KMS-11 (cell line): ENCODE measurements around the gene CHD6.
A peak's percentile ranks its signal among the peaks of the same experiment; 100 is the strongest.

ENCODE experiments used
- H2AFZ ChIP-seq: fragments of 200-600 bp; sonication (generic); 2 replicates; pipeline ENCODE4 v1.6.1; 2016; ENCODE audit warnings: antibody characterized with exemption, mixed run types, low read depth
- H3K27ac ChIP-seq: fragments of 200-600 bp; sonication (generic); 2 replicates; pipeline ENCODE4 v1.6.1; 2016; ENCODE audit warnings: mild to moderate bottlenecking, mixed run types
- H3K27me3 ChIP-seq: fragments of 200-600 bp; sonication (generic); 2 replicates; pipeline ENCODE4 v1.6.1; 2017; ENCODE audit warnings: mild to moderate bottlenecking, low read depth, mixed run types, moderate library complexity; ENCODE audit not compliant: insufficient read depth
- H3K36me3 ChIP-seq: fragments of 200-600 bp; sonication (generic); 2 replicates; pipeline ENCODE4 v1.6.1; 2017; ENCODE audit warnings: mild to moderate bottlenecking, mixed run types; ENCODE audit not compliant: insufficient read depth
- H3K4me1 ChIP-seq: fragments of 200-600 bp; sonication (generic); 2 replicates; pipeline ENCODE4 v1.6.1; 2016; ENCODE audit warnings: mild to moderate bottlenecking, low read depth, mixed run types; ENCODE audit not compliant: poor library complexity, severe bottlenecking
- H3K4me2 ChIP-seq: fragments of 200-600 bp; sonication (generic); 2 replicates; pipeline ENCODE4 v1.7.0; 2016; ENCODE audit warnings: mild to moderate bottlenecking, mixed run types
- H3K4me3 ChIP-seq: fragments of 200-600 bp; sonication (generic); IDR thresholded peaks from 2 replicates; pipeline ENCODE4 v1.6.1; 2017; ENCODE audit warnings: low read depth, low read length, mixed read lengths; ENCODE audit not compliant: insufficient read depth
- H3K79me2 ChIP-seq: fragments of 200-600 bp; sonication (generic); 2 replicates; pipeline ENCODE4 v1.6.1; 2016; ENCODE audit warnings: low read depth, mixed run types; ENCODE audit not compliant: insufficient read depth
- H3K9ac ChIP-seq: fragments of 200-600 bp; sonication (generic); 2 replicates; pipeline ENCODE4 v1.6.1; 2016; ENCODE audit warnings: mild to moderate bottlenecking, mixed run types
- H4K20me1 ChIP-seq: fragments of 200-600 bp; sonication (generic); 2 replicates; pipeline ENCODE4 v1.6.1; 2016; ENCODE audit warnings: mild to moderate bottlenecking, mixed run types; ENCODE audit not compliant: insufficient read depth
- CTCF ChIP-seq: fragments of 200-600 bp; sonication (generic); conservative IDR thresholded peaks from 2 replicates; pipeline ENCODE4 v1.6.1; 2017; ENCODE audit warnings: low read depth, mild to moderate bottlenecking, antibody characterized with exemption, low read length, moderate library complexity, mixed read lengths

CHD6 gene

GRCh38 chr20:41408156-41408794, 209.9 kb downstream of the CHD6 start:
- TF ChIP-seq CTCF, result no peak
- Histone ChIP-seq H3K27me3 (no peaks in the 10 kb centered on the region), H3K36me3 (no peaks in the 10 kb centered on the region; the same call in 1 of the 2 replicates), H3K9ac (peak overlapping the region; percentile 57), H3K79me2 (no peaks in the 10 kb centered on the region; the same call in 1 of the 2 replicates), H4K20me1 (no peaks in the 10 kb centered on the region), H3K4me3 (no peak overlapping the region), H3K4me2 (peak overlapping the region; percentile 76), H3K4me1 (peaks cover 76% of the 10 kb centered on the region), H3K27ac (peak overlapping the region; percentile 86), H2AFZ (peak overlapping the region; percentile 48; the same call in 1 of the 2 replicates)

GRCh38 chr20:41407607-41408006, 210.6 kb downstream of the CHD6 start:
- Histone ChIP-seq H3K4me3 (no peak overlapping the region), H3K36me3 (no peaks in the 10 kb centered on the region; the same call in 1 of the 2 replicates), H4K20me1 (no peaks in the 10 kb centered on the region), H2AFZ (peak overlapping the region; percentile 65; the same call in 1 of the 2 replicates), H3K4me2 (peak overlapping the region; percentile 76), H3K27ac (peak overlapping the region; percentile 86), H3K27me3 (no peaks in the 10 kb centered on the region), H3K4me1 (peaks cover 83% of the 10 kb centered on the region), H3K79me2 (no peaks in the 10 kb centered on the region; the same call in 1 of the 2 replicates), H3K9ac (peak overlapping the region; percentile 57)
- TF ChIP-seq CTCF, result no peak

GRCh38 chr20:41406896-41407444, 211.2 kb downstream of the CHD6 start:
- Histone ChIP-seq H3K36me3 (no peaks in the 10 kb centered on the region; the same call in 1 of the 2 replicates), H3K4me3 (no peak overlapping the region), H3K9ac (peak overlapping the region; percentile 57; the same call in 1 of the 2 replicates), H2AFZ (peak overlapping the region; percentile 65; the same call in 1 of the 2 replicates), H3K4me1 (peaks cover 83% of the 10 kb centered on the region), H3K27ac (peak overlapping the region; percentile 86), H4K20me1 (no peaks in the 10 kb centered on the region), H3K27me3 (no peaks in the 10 kb centered on the region), H3K79me2 (no peaks in the 10 kb centered on the region; the same call in 1 of the 2 replicates), H3K4me2 (peak overlapping the region; percentile 76)
- no peak for TF ChIP-seq CTCF

- no peak overlapping the region for H2AFZ ChIP-seq
- no peaks in the 10 kb centered on the region; the same call in 1 of the 2 replicates for H3K79me2 ChIP-seq
- peak overlapping the region; percentile 76 for H3K4me2 ChIP-seq
- no peaks in the 10 kb centered on the region; the same call in 1 of the 2 replicates for H3K36me3 ChIP-seq
- no peaks in the 10 kb centered on the region for H3K27me3 ChIP-seq
- H4K20me1 ChIP-seq, result no peaks in the 10 kb centered on the region
- H3K4me1 ChIP-seq, result peaks cover 77% of the 10 kb centered on the region
- H3K27ac ChIP-seq, result peak overlapping the region; percentile 86; the same call in 1 of the 2 replicates
- no peak overlapping the region for H3K4me3 ChIP-seq
- H3K9ac ChIP-seq, result peak overlapping the region; percentile 57; the same call in 1 of the 2 replicates
- TF ChIP-seq CTCF, result no peak
These were observed 211.8 kb downstream of the CHD6 start for GRCh38 chr20:41406353-41406752.
